Neural progenitor cell (in vitro differentiated cells): ENCODE data around the gene EIF4A3. TPM values are rescaled to one million over a fixed set of nuclear protein-coding genes. Genes with fewer than 3 reads are reported as not detected.
A peak's percentile ranks its signal among the peaks of the same experiment; 100 is the strongest.

Experiments
- DNase-seq: peaks from one replicate; pipeline ENCODE4 v3.0.0-alpha.2; 2016; ENCODE audit warnings: low spot score
- H2AFZ ChIP-seq: fragments of 200-600 bp; sonication (generic); replicated peaks from 2 replicates; pipeline ENCODE4 v1.6.1; 2016; ENCODE audit warnings: antibody characterized with exemption
- H3F3A ChIP-seq: fragments of 200-600 bp; sonication (generic); 2 replicates; pipeline ENCODE4 v1.6.1; 2016; ENCODE audit warnings: antibody characterized with exemption, low read depth
- H3K27ac ChIP-seq: fragments of 200-600 bp; sonication (generic); 2 replicates; pipeline ENCODE4 v1.5.1; 2016; ENCODE audit warnings: mild to moderate bottlenecking
- H3K27me3 ChIP-seq: fragments of 200-600 bp; sonication (generic); 2 replicates; pipeline ENCODE4 v1.6.1; 2016; ENCODE audit warnings: mild to moderate bottlenecking, moderate library complexity
- H3K36me3 ChIP-seq: fragments of 200-600 bp; sonication (generic); 2 replicates; pipeline ENCODE4 v1.5.1; 2016
- H3K4me1 ChIP-seq: fragments of 200-600 bp; sonication (generic); 2 replicates; pipeline ENCODE4 v1.6.1; 2016; ENCODE audit warnings: mixed run types
- H3K4me2 ChIP-seq: fragments of 200-600 bp; sonication (generic); 2 replicates; pipeline ENCODE4 v1.6.1; 2016
- H3K4me3 ChIP-seq: fragments of 200-600 bp; sonication (generic); 2 replicates; pipeline ENCODE4 v1.5.1; 2016
- H3K79me2 ChIP-seq: fragments of 200-600 bp; sonication (generic); 2 replicates; pipeline ENCODE4 v1.6.1; 2016; ENCODE audit warnings: low read depth
- H3K9ac ChIP-seq: fragments of 200-600 bp; sonication (generic); 2 replicates; pipeline ENCODE4 v1.6.1; 2016
- H3K9me3 ChIP-seq: fragments of 200-600 bp; sonication (generic); 2 replicates; pipeline ENCODE4 v1.5.1; 2016; ENCODE audit warnings: low read depth
- H4K20me1 ChIP-seq: fragments of 200-600 bp; sonication (generic); 2 replicates; pipeline ENCODE4 v1.6.1; 2016; ENCODE audit warnings: low read depth
- H3K27ac Mint-ChIP-seq: 3 replicates; pipeline ENCODE4 v1.8.0; 2021; ENCODE audit warnings: mixed read lengths
- H3K27me3 Mint-ChIP-seq: 2 replicates; pipeline ENCODE4 v1.8.0; 2022; ENCODE audit warnings: low read depth, mild to moderate bottlenecking, inconsistent platforms, moderate library complexity, mixed read lengths; ENCODE audit not compliant: insufficient read depth
- H3K36me3 Mint-ChIP-seq: 3 replicates; pipeline ENCODE4 v1.8.0; 2021; ENCODE audit warnings: mixed read lengths
- H3K4me1 Mint-ChIP-seq: 3 replicates; pipeline ENCODE4 v1.8.0; 2021; ENCODE audit warnings: mixed read lengths
- H3K4me3 Mint-ChIP-seq: 3 replicates; pipeline ENCODE4 v1.8.0; 2021; ENCODE audit warnings: mild to moderate bottlenecking, moderate library complexity, mixed read lengths
- H3K9me3 Mint-ChIP-seq: 3 replicates; pipeline ENCODE4 v1.8.0; 2020; ENCODE audit warnings: mixed read lengths
- EZH2 ChIP-seq: fragments of 200-600 bp; sonication (generic); IDR thresholded peaks from 2 replicates; pipeline ENCODE4 v1.6.1; 2017; ENCODE audit warnings: antibody characterized with exemption, mild to moderate bottlenecking, moderate library complexity
- EZH2phosphoT487 ChIP-seq: fragments of 200-600 bp; sonication (generic); IDR thresholded peaks from 2 replicates; pipeline ENCODE4 v1.6.1; 2017; ENCODE audit warnings: antibody characterized with exemption
- total RNA-seq: library from RNA; depleted of rRNA; stranded (reverse); fragments of >200 nt; gene quantifications from 2 replicates; pipeline ENCODE4 v1.2.3, GENCODE V29; 2015; ENCODE audit warnings: low replicate concordance
- TF ChIP-seq, protein P1 (sequence below): fragments of 200-600 bp; sonication (generic); IDR thresholded peaks from 2 replicates; pipeline ENCODE4 v1.5.1; 2017; ENCODE audit warnings: antibody characterized with exemption, mild to moderate bottlenecking

EIF4A3 gene
- total RNA-seq, 1 donor from 2014 or later, result 102 TPM

DNA sequence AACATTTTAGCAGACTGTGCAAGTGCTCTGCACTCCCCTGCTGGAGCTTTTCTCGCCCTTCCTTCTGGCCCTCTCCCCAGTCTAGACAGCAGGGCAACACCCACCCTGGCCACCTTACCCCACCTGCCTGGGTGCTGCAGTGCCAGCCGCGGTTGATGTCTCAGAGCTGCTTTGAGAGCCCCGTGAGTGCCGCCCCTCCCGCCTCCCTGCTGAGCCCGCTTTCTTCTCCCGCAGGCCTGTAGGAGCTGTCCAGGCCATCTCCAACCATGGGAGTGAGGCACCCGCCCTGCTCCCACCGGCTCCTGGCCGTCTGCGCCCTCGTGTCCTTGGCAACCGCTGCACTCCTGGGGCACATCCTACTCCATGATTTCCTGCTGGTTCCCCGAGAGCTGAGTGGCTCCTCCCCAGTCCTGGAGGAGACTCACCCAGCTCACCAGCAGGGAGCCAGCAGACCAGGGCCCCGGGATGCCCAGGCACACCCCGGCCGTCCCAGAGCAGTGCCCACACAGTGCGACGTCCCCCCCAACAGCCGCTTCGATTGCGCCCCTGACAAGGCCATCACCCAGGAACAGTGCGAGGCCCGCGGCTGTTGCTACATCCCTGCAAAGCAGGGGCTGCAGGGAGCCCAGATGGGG is 42.5 kb downstream of the EIF4A3 start:
- Mint-ChIP-seq H3K27me3 (peaks cover 12% of the 10 kb centered on the region), H3K36me3 (no peaks in the 10 kb centered on the region), H3K4me1 (peaks cover 36% of the 10 kb centered on the region), H3K27ac (no peak overlapping the region), H3K4me3 (no peak overlapping the region), H3K9me3 (no peaks in the 10 kb centered on the region)
- H3K9ac ChIP-seq, result no peak overlapping the region
- no peak overlapping the region for H3K4me2 ChIP-seq
- no peaks in the 10 kb centered on the region for H3K9me3 ChIP-seq
- DNase-seq, result no peak
- H3K4me3 ChIP-seq, result no peak overlapping the region
- H3K27me3 ChIP-seq, result peaks cover 14% of the 10 kb centered on the region
- TF ChIP-seq, protein P1, sequence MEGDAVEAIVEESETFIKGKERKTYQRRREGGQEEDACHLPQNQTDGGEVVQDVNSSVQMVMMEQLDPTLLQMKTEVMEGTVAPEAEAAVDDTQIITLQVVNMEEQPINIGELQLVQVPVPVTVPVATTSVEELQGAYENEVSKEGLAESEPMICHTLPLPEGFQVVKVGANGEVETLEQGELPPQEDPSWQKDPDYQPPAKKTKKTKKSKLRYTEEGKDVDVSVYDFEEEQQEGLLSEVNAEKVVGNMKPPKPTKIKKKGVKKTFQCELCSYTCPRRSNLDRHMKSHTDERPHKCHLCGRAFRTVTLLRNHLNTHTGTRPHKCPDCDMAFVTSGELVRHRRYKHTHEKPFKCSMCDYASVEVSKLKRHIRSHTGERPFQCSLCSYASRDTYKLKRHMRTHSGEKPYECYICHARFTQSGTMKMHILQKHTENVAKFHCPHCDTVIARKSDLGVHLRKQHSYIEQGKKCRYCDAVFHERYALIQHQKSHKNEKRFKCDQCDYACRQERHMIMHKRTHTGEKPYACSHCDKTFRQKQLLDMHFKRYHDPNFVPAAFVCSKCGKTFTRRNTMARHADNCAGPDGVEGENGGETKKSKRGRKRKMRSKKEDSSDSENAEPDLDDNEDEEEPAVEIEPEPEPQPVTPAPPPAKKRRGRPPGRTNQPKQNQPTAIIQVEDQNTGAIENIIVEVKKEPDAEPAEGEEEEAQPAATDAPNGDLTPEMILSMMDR, result no peak
- no peak overlapping the region for H3K27ac ChIP-seq
- H3K79me2 ChIP-seq, result no peaks in the 10 kb centered on the region
- H4K20me1 ChIP-seq, result no peaks in the 10 kb centered on the region
- H3K4me1 ChIP-seq, result peaks cover 10% of the 10 kb centered on the region
- H3F3A ChIP-seq, result no peaks in the 10 kb centered on the region
- H3K36me3 ChIP-seq, result no peaks in the 10 kb centered on the region
- H2AFZ ChIP-seq, result no peak overlapping the region

DNA sequence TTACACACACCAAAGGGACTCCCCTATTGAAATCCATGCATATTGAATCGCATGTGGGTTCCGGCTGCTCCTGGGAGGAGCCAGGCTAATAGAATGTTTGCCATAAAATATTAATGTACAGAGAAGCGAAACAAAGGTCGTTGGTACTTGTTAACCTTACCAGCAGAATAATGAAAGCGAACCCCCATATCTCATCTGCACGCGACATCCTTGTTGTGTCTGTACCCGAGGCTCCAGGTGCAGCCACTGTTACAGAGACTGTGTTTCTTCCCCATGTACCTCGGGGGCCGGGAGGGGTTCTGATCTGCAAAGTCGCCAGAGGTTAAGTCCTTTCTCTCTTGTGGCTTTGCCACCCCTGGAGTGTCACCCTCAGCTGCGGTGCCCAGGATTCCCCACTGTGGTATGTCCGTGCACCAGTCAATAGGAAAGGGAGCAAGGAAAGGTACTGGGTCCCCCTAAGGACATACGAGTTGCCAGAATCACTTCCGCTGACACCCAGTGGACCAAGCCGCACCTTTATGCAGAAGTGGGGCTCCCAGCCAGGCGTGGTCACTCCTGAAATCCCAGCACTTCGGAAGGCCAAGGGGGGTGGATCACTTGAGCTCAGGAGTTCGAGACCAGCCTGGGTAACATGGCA is 43.4 kb downstream of the EIF4A3 start:
- Histone ChIP-seq H3K4me3 (no peak overlapping the region), H4K20me1 (no peaks in the 10 kb centered on the region), H3K79me2 (no peaks in the 10 kb centered on the region), H3F3A (no peaks in the 10 kb centered on the region), H3K36me3 (no peaks in the 10 kb centered on the region), H3K27ac (no peak overlapping the region), H3K27me3 (peaks cover 14% of the 10 kb centered on the region), H3K4me2 (no peak overlapping the region), H3K9ac (no peak overlapping the region), H3K4me1 (peaks cover 10% of the 10 kb centered on the region), H2AFZ (no peak overlapping the region), H3K9me3 (no peaks in the 10 kb centered on the region)
- Mint-ChIP-seq H3K4me1 (peaks cover 36% of the 10 kb centered on the region), H3K27ac (peak overlapping the region; percentile 84), H3K4me3 (peak overlapping the region; percentile 76), H3K36me3 (no peaks in the 10 kb centered on the region), H3K27me3 (peaks cover 12% of the 10 kb centered on the region), H3K9me3 (no peaks in the 10 kb centered on the region)
- TF ChIP-seq EZH2 (no peak), EZH2phosphoT487 (no peak)
- TF ChIP-seq, protein P1, result no peak
- no peak for DNase-seq

DNA sequence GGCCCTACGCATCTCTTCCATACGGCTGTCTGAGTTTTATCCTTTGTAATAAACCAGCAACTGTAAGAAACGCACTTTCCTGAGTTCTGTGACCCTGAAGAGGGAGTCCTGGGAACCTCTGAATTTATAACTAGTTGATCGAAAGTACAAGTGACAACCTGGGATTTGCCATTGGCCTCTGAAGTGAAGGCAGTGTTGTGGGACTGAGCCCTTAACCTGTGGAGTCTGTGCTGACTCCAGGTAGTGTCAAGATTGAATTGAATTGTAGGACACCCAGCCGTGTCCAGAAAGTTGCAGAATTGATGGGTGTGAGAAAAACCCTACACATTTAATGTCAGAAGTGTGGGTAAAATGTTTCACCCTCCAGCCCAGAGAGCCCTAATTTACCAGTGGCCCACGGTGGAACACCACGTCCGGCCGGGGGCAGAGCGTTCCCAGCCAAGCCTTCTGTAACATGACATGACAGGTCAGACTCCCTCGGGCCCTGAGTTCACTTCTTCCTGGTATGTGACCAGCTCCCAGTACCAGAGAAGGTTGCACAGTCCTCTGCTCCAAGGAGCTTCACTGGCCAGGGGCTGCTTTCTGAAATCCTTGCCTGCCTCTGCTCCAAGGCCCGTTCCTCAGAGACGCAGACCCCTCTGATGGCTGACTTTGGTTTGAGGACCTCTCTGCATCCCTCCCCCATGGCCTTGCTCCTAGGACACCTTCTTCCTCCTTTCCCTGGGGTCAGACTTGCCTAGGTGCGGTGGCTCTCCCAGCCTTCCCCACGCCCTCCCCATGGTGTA is 44.1 kb downstream of the EIF4A3 start:
- H3K4me1 ChIP-seq, result peaks cover 10% of the 10 kb centered on the region
- Mint-ChIP-seq H3K4me1 (peaks cover 37% of the 10 kb centered on the region), H3K36me3 (no peaks in the 10 kb centered on the region), H3K27me3 (peaks cover 14% of the 10 kb centered on the region), H3K27ac (peak overlapping the region; percentile 25), H3K9me3 (no peaks in the 10 kb centered on the region), H3K4me3 (peak overlapping the region; percentile 97)
- H2AFZ ChIP-seq, result no peak overlapping the region
- H3K27ac ChIP-seq, result no peak overlapping the region
- no peak for TF ChIP-seq EZH2phosphoT487
- TF ChIP-seq EZH2, result no peak
- TF ChIP-seq, protein P1, result no peak
- no peaks in the 10 kb centered on the region for H3K79me2 ChIP-seq
- peak overlapping the region; percentile 88 for H3K4me3 ChIP-seq
- H3K9ac ChIP-seq, result no peak overlapping the region
- H3K27me3 ChIP-seq, result peaks cover 14% of the 10 kb centered on the region
- no peaks in the 10 kb centered on the region for H4K20me1 ChIP-seq
- no peaks in the 10 kb centered on the region for H3K9me3 ChIP-seq
- H3F3A ChIP-seq, result no peaks in the 10 kb centered on the region
- H3K4me2 ChIP-seq, result peak overlapping the region; percentile 95
- no peak for DNase-seq
- H3K36me3 ChIP-seq, result no peaks in the 10 kb centered on the region
